Measurements from ENCODE around the gene GOLGA3. TPM values are rescaled to one million over a fixed set of nuclear protein-coding genes. Genes with fewer than 3 reads are reported as not detected.

GOLGA3 gene
- total and polyA plus RNA-seq, 2 experiments from 2014 or later = 10.3 to 57.8 TPM

- TF ChIP-seq EZH2 (IDR thresholded peaks at IDR 0.05; ENCODE audit: low read depth, unreplicated experiment) = no peak
- TF ChIP-seq ZNF331 (CRISPR knock-in tag; IDR thresholded peaks at IDR 0.05; ENCODE audit: low read depth) = no peak
- no peak for TF ChIP-seq ZNF114 (CRISPR knock-in tag; IDR thresholded peaks at IDR 0.05)
- Histone ChIP-seq H4K20me1 (replicated peaks; ENCODE audit: insufficient read depth) (no peaks in the 10 kb centered on the region), H3F3A (replicated peaks; ENCODE audit: low read depth) (peaks cover 8% of the 10 kb centered on the region), H3K4me3 (no peak overlapping the region), H3K36me3 (ENCODE audit: insufficient read depth) (peaks cover 15% of the 10 kb centered on the region; the same call in 1 of the 2 replicates), H3K27ac (ENCODE audit: low read depth) (no peak overlapping the region), H3K9me2 (ENCODE audit: insufficient read depth) (no peaks in the 10 kb centered on the region), H3K27me3 (ENCODE audit: insufficient read depth) (no peaks in the 10 kb centered on the region), H3K79me2 (replicated peaks; ENCODE audit: insufficient read depth) (no peaks in the 10 kb centered on the region), H3K4me1 (ENCODE audit: insufficient read depth) (no peaks in the 10 kb centered on the region), H3K4me2 (no peak overlapping the region), H2AFZ (no peak overlapping the region)
- Mint-ChIP-seq H3K9me3 (no peaks in the 10 kb centered on the region), H3K4me3 (no peak overlapping the region), H3K4me1 (no peaks in the 10 kb centered on the region), H3K27me3 (ENCODE audit: insufficient read depth, low read depth, poor library complexity) (peaks cover 6% of the 10 kb centered on the region), H3K36me3 (ENCODE audit: low read depth) (peaks cover 28% of the 10 kb centered on the region), H3K27ac (no peak overlapping the region)
- no peak for ATAC-seq
- no peak for DNase-seq (ENCODE audit: low spot score)
Observed at GRCh38 chr12:132774159-132774558, 54.5 kb downstream of the GOLGA3 start.

- H2AFZ ChIP-seq = no peak overlapping the region
- no peak for ATAC-seq
- DNase-seq (ENCODE audit: low spot score) = no peak
Observed at GRCh38 chr12:132773077-132773955, 55.4 kb downstream of the GOLGA3 start.

More at GRCh38 chr12:132773077-132773955, 55.4 kb downstream of the GOLGA3 start:
- no peaks in the 10 kb centered on the region for H3K27me3 ChIP-seq (ENCODE audit: insufficient read depth)
- H3K4me3 Mint-ChIP-seq = no peak overlapping the region
- H3K9me3 Mint-ChIP-seq = no peaks in the 10 kb centered on the region; the same call in 2 of the 3 replicates
- H3K27ac ChIP-seq (ENCODE audit: low read depth) = no peak overlapping the region
- peaks cover 5% of the 10 kb centered on the region; the same call in 2 of the 3 replicates for H3K4me1 Mint-ChIP-seq
- no peak overlapping the region for H3K4me2 ChIP-seq
- H3K27ac Mint-ChIP-seq = no peak overlapping the region
- no peaks in the 10 kb centered on the region for H3K4me1 ChIP-seq (ENCODE audit: insufficient read depth)
- no peaks in the 10 kb centered on the region for H3K79me2 ChIP-seq (replicated peaks; ENCODE audit: insufficient read depth)
- no peak overlapping the region for H3K4me3 ChIP-seq
- peaks cover 6% of the 10 kb centered on the region for H3K27me3 Mint-ChIP-seq (ENCODE audit: insufficient read depth, low read depth, poor library complexity)
- no peaks in the 10 kb centered on the region for H4K20me1 ChIP-seq (replicated peaks; ENCODE audit: insufficient read depth)
- TF ChIP-seq JUNB (IDR thresholded peaks at IDR 0.05; ENCODE audit: unreplicated experiment) (no peak), ZNF462 (CRISPR knock-in tag; IDR thresholded peaks at IDR 0.05) (no peak), ZNF114 (CRISPR knock-in tag; IDR thresholded peaks at IDR 0.05) (no peak), NANOG (IDR thresholded peaks at IDR 0.05; ENCODE audit: borderline replicate concordance) (no peak), EZH2phosphoT487 (IDR thresholded peaks at IDR 0.05; ENCODE audit: unreplicated experiment) (no peak), POLR2AphosphoS5 (IDR thresholded peaks at IDR 0.05; ENCODE audit: low read depth) (no peak), CTCF (conservative IDR thresholded peaks at IDR 0.05; ENCODE audit: low read depth in 2 of 2) (no peak), EZH2 (IDR thresholded peaks at IDR 0.05; ENCODE audit: low read depth, unreplicated experiment) (no peak)
- no peaks in the 10 kb centered on the region for H3K9me2 ChIP-seq (ENCODE audit: insufficient read depth)
- H3K36me3 ChIP-seq (ENCODE audit: insufficient read depth) = peaks cover 15% of the 10 kb centered on the region; the same call in 1 of the 2 replicates
- H3K36me3 Mint-ChIP-seq (ENCODE audit: low read depth) = peaks cover 28% of the 10 kb centered on the region
- peaks cover 12% of the 10 kb centered on the region for H3F3A ChIP-seq (replicated peaks; ENCODE audit: low read depth)

Data from GM23338 (cell line).